Upper lobe of left lung (tissue), 6 donors: ENCODE data around the gene KIF15. TPM values are rescaled to one million over a fixed set of nuclear protein-coding genes. Genes with fewer than 3 reads are reported as not detected.

ENCODE experiments used
- ATAC-seq, 2 donors: fragments of 200-7000 bp; cut with Tn5 transposase; one replicate each; pipeline ENCODE4 v1.9.1; 2022; ENCODE audit warnings: mild to moderate bottlenecking in 2 of 2, moderate library complexity in 2 of 2; ENCODE audit not compliant: low FRiP score in 2 of 2
- DNase-seq, 2 donors: peaks; one replicate each; pipeline ENCODE4 v3.0.0-alpha.2; 2019 to 2020
- H3K27ac ChIP-seq, 4 donors: fragments of 200-600 bp; sonication (generic); one replicate each; pipeline ENCODE4 v1.5.1; 2016 to 2019
- H3K27me3 ChIP-seq, 4 donors: fragments of 200-600 bp; sonication (generic); one replicate each; pipeline ENCODE4 v1.5.1; 2017 to 2019
- H3K36me3 ChIP-seq, 4 donors: fragments of 200-600 bp; sonication (generic); one replicate each; pipeline ENCODE4 v1.5.1; 2016 to 2019
- H3K4me1 ChIP-seq, 4 donors: fragments of 200-600 bp; sonication (generic); one replicate each; pipeline ENCODE4 v1.5.1; 2018 to 2019
- H3K4me3 ChIP-seq, 4 donors: fragments of 200-600 bp; sonication (generic); one replicate each; pipeline ENCODE4 v1.5.1; 2017 to 2019; ENCODE audit warnings: mild to moderate bottlenecking in 2 of 4, moderate library complexity in 1 of 4
- H3K9me3 ChIP-seq, 4 donors: fragments of 200-600 bp; sonication (generic); one replicate each; pipeline ENCODE4 v1.5.1; 2018 to 2019
- EP300 ChIP-seq, 4 donors: sonication (generic); formaldehyde crosslinking; IDR thresholded peaks; one replicate each; pipeline ENCODE4 v1.5.1; 2017; ENCODE audit warnings: antibody characterized with exemption in 4 of 4, control low read depth in 2 of 4
- POLR2A ChIP-seq, 4 donors: fragments of 450-650 bp; IDR thresholded peaks; one replicate each; pipeline ENCODE4 v1.5.1; 2016 to 2017; ENCODE audit warnings: antibody characterized with exemption in 4 of 4, mild to moderate bottlenecking in 2 of 4
- POLR2AphosphoS5 ChIP-seq, 2 donors: sonication (generic); formaldehyde crosslinking; IDR thresholded peaks; one replicate each; pipeline ENCODE4 v1.5.1; 2017; ENCODE audit warnings: antibody characterized with exemption in 2 of 2
- WGBS, 2 donors: methylation state at CpG; one replicate each; pipeline ENCODE4 v1.1.5; 2017 to 2018; 5-methylcytosine and 5-hydroxymethylcytosine counted together
- total RNA-seq, 6 donors: library from RNA; depleted of rRNA in 4 of 6; stranded (reverse); fragments of >200 nt in 4 of 6; gene quantifications; one replicate each; pipeline versions ENCODE4 v1.1.0 to v1.2.1, GENCODE V29; 2016 to 2021
- TF ChIP-seq, protein P1 (sequence below), 6 experiments: fragments of 450-650 bp in 4 of 6; fragments of 200-600 bp in 2 of 6; sonication (generic) in 2 of 6; IDR thresholded peaks; one replicate each; pipeline ENCODE4 v1.5.1; 2016 to 2019; ENCODE audit warnings: antibody characterized with exemption in 6 of 6
- donor health status: DM: no; HTN: no; CAD: no; lungs with moderate emphysema.
- donor health status: DM: no; HTN: yes; CAD: no; lungs with severe emphysema.

The KIF15 gene
- total RNA-seq, 6 donors from 2014 or later = 0.69 to 2.3 (median 0.89) TPM; not detected in 1

DNA sequence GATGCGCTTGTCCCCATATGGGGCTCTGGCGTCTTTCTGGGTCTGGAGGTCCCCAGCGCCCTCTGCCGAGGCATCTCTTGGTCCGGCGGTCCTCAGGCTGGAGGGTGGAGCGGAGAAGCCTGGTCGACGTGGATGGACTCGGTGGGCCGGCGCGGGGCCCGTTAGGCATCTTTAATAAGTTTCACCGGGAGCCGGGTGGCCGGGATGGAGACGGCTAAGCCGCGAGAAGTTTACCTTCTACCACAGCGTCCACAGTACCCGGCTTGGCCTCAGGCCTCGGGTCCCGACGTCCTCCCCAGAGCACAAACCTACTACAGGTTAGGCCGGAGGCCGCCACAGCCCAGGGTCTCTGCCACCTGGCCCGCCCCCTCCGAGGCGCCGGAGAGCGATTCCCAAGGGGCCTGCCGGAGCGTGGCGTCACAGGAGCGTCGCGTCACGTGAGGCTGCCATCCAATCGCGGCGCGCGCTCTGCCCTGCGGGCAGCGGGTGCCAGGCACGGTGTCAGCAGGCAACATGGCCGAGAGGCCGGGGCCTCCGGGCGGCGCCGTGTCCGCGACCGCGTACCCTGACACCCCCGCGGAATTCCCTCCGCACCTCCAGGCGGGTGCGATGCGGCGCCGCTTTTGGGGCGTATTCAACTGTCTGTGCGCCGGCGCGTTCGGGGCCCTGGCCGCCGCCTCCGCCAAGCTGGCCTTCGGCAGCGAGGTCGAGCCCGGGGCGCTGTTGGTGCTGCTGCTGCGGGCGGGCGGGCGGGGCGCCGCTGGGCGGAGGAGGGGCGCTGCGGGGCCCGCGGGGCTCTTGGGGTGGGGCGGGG lies 100.0 kb downstream of the KIF15 start, which contains the start of gene TMEM42:
TSS of gene TMEM42 (plus strand) at position 501 of the 814 bp plus-strand sequence. CDS start at position 514, 13 bp downstream.
- H3K4me1 ChIP-seq = peaks cover 7 to 16% (median 9%) of the 10 kb centered on the region in 4 donors
- H3K27me3 ChIP-seq = no peaks in the 10 kb centered on the region
- ATAC-seq = peak; percentile 96 to 99
- TF ChIP-seq EP300 (IDR thresholded peaks at IDR 0.05) (peak in 1 of 4 donors; percentile 45), POLR2AphosphoS5 (IDR thresholded peaks at IDR 0.05) (peak; percentile 78 to 80), POLR2A (IDR thresholded peaks at IDR 0.05) (peak; percentile 75 to 90 (median 84))
- TF ChIP-seq, protein P1, sequence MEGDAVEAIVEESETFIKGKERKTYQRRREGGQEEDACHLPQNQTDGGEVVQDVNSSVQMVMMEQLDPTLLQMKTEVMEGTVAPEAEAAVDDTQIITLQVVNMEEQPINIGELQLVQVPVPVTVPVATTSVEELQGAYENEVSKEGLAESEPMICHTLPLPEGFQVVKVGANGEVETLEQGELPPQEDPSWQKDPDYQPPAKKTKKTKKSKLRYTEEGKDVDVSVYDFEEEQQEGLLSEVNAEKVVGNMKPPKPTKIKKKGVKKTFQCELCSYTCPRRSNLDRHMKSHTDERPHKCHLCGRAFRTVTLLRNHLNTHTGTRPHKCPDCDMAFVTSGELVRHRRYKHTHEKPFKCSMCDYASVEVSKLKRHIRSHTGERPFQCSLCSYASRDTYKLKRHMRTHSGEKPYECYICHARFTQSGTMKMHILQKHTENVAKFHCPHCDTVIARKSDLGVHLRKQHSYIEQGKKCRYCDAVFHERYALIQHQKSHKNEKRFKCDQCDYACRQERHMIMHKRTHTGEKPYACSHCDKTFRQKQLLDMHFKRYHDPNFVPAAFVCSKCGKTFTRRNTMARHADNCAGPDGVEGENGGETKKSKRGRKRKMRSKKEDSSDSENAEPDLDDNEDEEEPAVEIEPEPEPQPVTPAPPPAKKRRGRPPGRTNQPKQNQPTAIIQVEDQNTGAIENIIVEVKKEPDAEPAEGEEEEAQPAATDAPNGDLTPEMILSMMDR (IDR thresholded peaks at IDR 0.05) = peak in 3 of 6 experiments; percentile 25 to 28 (median 26)
- peak within 1 kb of the TSS; percentile 92 to 95 (median 92) for H3K27ac ChIP-seq
- peak within 1 kb of the TSS; percentile 53 to 84 (median 73) for H3K4me3 ChIP-seq
- 1 to 34% methylated on average over 5 to 55 of the region's 91 CpGs for WGBS, 2 donors
- peaks cover 0 to 4% (median 0%) of the 10 kb centered on the region in 4 donors for H3K9me3 ChIP-seq
- peak; percentile 90 to 99 for DNase-seq
- H3K36me3 ChIP-seq = no peaks in the 10 kb centered on the region

DNA sequence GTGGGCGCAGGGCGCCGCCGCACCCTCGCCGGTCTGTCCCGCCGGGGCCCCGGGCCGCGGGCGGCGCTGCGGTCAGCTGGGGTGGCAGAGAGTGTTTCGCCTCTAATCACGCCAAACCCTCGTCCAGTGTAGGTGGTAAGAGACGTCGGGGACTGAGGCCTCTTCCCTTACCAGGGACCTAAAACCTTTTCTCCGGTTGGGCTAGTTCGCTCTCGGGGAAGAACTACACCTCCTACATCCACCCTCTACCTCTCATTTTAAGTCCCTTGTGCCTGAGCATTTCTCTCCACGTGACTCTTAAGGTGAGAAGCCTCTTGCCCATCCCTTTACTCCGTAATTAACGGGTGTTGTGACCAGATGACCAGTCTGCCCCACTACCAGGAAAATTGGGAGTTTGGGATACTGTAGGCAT lies 100.6 kb downstream of the KIF15 start:
- TF ChIP-seq, protein P1 (IDR thresholded peaks at IDR 0.05) = no peak
- no peak for TF ChIP-seq POLR2A (IDR thresholded peaks at IDR 0.05)
- no peak for TF ChIP-seq POLR2AphosphoS5 (IDR thresholded peaks at IDR 0.05)
- no peak for TF ChIP-seq EP300 (IDR thresholded peaks at IDR 0.05)
- Histone ChIP-seq H3K4me3 (peak overlapping the region in 3 of 4 donors; percentile 65 to 84 (median 81)), H3K9me3 (no peaks in the 10 kb centered on the region), H3K4me1 (peaks cover 7 to 16% (median 9%) of the 10 kb centered on the region in 4 donors), H3K27ac (peak overlapping the region; percentile 92 to 95 (median 92)), H3K36me3 (no peaks in the 10 kb centered on the region), H3K27me3 (no peaks in the 10 kb centered on the region)
- ATAC-seq (no peak), DNase-seq (no peak)
- 1% methylated on average over 11 to 25 of the region's 25 CpGs for WGBS, 2 donors

DNA sequence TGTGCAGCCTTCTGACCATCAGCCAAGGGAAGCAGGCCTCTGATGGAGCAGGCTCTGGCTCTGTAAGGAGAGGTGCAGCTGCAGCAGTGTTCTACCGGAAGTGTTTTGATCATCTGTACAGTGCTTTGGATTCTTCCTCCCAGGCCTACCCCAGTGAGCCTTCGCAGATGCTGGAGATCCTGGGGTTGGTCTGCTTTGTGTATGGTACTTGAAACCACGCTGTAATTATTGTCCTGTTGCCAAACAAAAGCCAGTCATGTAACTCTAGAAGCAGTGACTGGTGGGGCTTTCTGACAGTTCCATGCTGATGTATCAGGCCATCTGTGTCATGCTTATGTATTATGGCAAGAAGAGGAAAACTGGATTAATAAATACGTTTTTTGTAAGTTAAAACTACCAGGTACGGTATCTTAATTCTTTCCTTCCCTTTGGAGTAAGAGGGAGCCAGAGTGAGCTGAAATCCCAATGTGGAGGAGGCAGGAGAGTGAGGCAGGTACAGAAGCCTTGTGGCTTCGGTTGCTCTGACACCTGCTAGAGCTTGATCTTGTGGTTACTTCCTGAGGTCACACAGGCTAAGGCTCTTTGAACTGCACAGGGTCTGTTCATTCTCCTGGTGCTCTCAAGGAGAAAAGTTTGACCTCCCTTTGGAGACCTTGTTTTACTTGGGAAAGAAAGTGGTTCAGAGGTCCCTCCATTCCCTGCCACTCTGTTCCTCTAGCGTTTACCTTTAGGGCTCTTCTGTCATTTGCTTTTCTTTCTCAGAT lies 103.9 kb downstream of the KIF15 start:
- TF ChIP-seq EP300 (IDR thresholded peaks at IDR 0.05) (no peak), POLR2A (IDR thresholded peaks at IDR 0.05) (no peak), POLR2AphosphoS5 (IDR thresholded peaks at IDR 0.05) (no peak)
- TF ChIP-seq, protein P1 (IDR thresholded peaks at IDR 0.05) = no peak
- Histone ChIP-seq H3K9me3 (no peaks in the 10 kb centered on the region), H3K36me3 (no peaks in the 10 kb centered on the region), H3K27ac (no peak overlapping the region), H3K4me3 (no peak overlapping the region), H3K4me1 (peaks cover 7 to 16% (median 11%) of the 10 kb centered on the region in 4 donors), H3K27me3 (no peaks in the 10 kb centered on the region)
- 83 to 94% methylated on average over 7 of the region's 7 CpGs for WGBS, 2 donors
- no peak for DNase-seq
- no peak for ATAC-seq

DNA sequence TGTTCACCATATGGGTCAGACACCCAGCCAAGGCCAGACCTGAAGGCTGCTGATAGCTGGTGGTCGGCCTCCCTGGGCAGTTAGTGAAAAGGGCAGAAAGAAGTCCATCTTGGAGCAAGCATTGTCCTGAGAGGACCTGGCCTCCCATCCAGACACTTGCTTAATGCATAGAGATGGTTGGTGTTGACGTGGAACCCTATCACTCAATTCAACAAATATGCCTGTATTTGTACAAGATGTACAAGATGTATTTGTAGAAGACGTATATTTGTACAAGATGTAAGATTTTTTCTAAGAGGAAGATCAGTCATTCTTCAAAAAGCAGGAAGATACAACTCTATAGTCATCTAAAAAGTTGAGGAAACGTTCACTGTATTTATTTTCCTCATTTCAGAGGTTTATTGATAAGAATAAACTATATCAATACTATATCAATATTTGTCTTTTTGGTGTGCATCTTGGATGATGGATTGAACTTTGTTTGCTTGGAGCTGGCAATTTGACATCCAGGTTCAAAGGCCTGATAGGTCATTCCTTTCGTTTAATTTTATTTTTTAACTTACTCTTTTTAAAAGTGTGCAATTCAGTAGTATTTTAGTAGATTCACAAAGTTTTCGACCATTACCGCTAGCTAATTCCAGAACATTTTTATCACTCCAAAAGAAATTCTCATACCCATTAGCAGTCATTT lies 106.0 kb downstream of the KIF15 start:
- no peak overlapping the region for H3K4me3 ChIP-seq
- WGBS, 2 donors = 95% methylated on average over 7 of the region's 7 CpGs
- no peak for TF ChIP-seq POLR2A (IDR thresholded peaks at IDR 0.05)
- TF ChIP-seq POLR2AphosphoS5 (IDR thresholded peaks at IDR 0.05) = no peak
- TF ChIP-seq, protein P1 (IDR thresholded peaks at IDR 0.05) = no peak
- no peak for TF ChIP-seq EP300 (IDR thresholded peaks at IDR 0.05)
- H3K4me1 ChIP-seq = peaks cover 3 to 7% (median 4%) of the 10 kb centered on the region in 4 donors
- no peaks in the 10 kb centered on the region for H3K27me3 ChIP-seq
- no peaks in the 10 kb centered on the region for H3K9me3 ChIP-seq
- DNase-seq (no peak), ATAC-seq (no peak)
- no peaks in the 10 kb centered on the region for H3K36me3 ChIP-seq
- H3K27ac ChIP-seq = no peak overlapping the region
